ENCODE results near the gene SLC35G3. TPM values are rescaled to one million over a fixed set of nuclear protein-coding genes. Genes with fewer than 3 reads are reported as not detected.

SLC35G3 gene
- total RNA-seq, 1 experiment from 2014 or later, result not detected

GRCh38 chr17:35239823-35240222 lies 45.6 kb upstream of the SLC35G3 start:
- CTCF ChIA-PET, result no interaction called here
- Histone ChIP-seq H3K4me2 (no peak overlapping the region), H2AFZ (no peak overlapping the region), H3K9me2 (ENCODE audit: insufficient read depth) (no peaks in the 10 kb centered on the region), H3K36me3 (ENCODE audit: low read depth) (no peaks in the 10 kb centered on the region), H4K20me1 (ENCODE audit: insufficient read depth) (no peaks in the 10 kb centered on the region), H3K27me3 (ENCODE audit: insufficient read depth, low read depth) (peaks cover 4% of the 10 kb centered on the region; the same call in 1 of the 2 replicates), H3K4me1 (replicated peaks; ENCODE audit: insufficient read depth) (peaks cover 14% of the 10 kb centered on the region), H3F3A (ENCODE audit: insufficient read depth, low read depth) (peaks cover 20% of the 10 kb centered on the region), H3K4me3 (no peak overlapping the region), H3K27ac (no peak overlapping the region), H3K79me2 (ENCODE audit: low read depth) (0 out of 2 replicates have a peak, but pooled peaks cover 5% of the 10 kb centered on the region), H3K9me3 (ENCODE audit: insufficient read depth, low read depth) (no peaks in the 10 kb centered on the region)
- POLR2A ChIA-PET (ENCODE audit: unreplicated experiment), result interaction anchor here (0.6 kb wide), 1 partner anchor 203 kb away, joined by 5 read pairs; no protein-coding TSS in a partner anchor
- intact Hi-C loops (cut with micrococcal nuclease; ENCODE audit: unreplicated experiment), result loop anchor here (5.0 kb wide), 3 partner anchors 98 to 207 kb away; partner anchors contain the start of genes NLE1 and SLFN13
- no TSS peak for BruUV-seq (replicated peaks)
- DNase-seq, result no peak
- no peak for TF ChIP-seq EZH2 (IDR thresholded peaks at IDR 0.05; ENCODE audit: low read depth)
- TF ChIP-seq CTCF (conservative IDR thresholded peaks at IDR 0.05), result no peak

GRCh38 chr17:35238821-35239220 lies 44.6 kb upstream of the SLC35G3 start:
- ChIA-PET CTCF (no interaction called here), POLR2A (ENCODE audit: unreplicated experiment) (no interaction called here)
- intact Hi-C loops (cut with micrococcal nuclease; ENCODE audit: unreplicated experiment), result no loop called here
- no peaks in the 10 kb centered on the region for H3K9me3 ChIP-seq (ENCODE audit: insufficient read depth, low read depth)
- H3K9me2 ChIP-seq (ENCODE audit: insufficient read depth), result no peaks in the 10 kb centered on the region
- H3K4me3 ChIP-seq, result no peak overlapping the region
- H2AFZ ChIP-seq, result no peak overlapping the region
- H3K79me2 ChIP-seq (ENCODE audit: low read depth), result 0 out of 2 replicates have a peak, but pooled peaks cover 5% of the 10 kb centered on the region
- H4K20me1 ChIP-seq (ENCODE audit: insufficient read depth), result no peaks in the 10 kb centered on the region
- TF ChIP-seq CTCF (conservative IDR thresholded peaks at IDR 0.05), result no peak
- TF ChIP-seq EZH2 (IDR thresholded peaks at IDR 0.05; ENCODE audit: low read depth), result no peak
- H3K27me3 ChIP-seq (ENCODE audit: insufficient read depth, low read depth), result peaks cover 4% of the 10 kb centered on the region; the same call in 1 of the 2 replicates
- DNase-seq, result no peak
- H3K36me3 ChIP-seq (ENCODE audit: low read depth), result no peaks in the 10 kb centered on the region
- no peak overlapping the region for H3K27ac ChIP-seq
- peaks cover 13% of the 10 kb centered on the region for H3F3A ChIP-seq (ENCODE audit: insufficient read depth, low read depth)
- BruUV-seq (replicated peaks), result no TSS peak
- H3K4me2 ChIP-seq, result no peak overlapping the region
- peaks cover 5% of the 10 kb centered on the region for H3K4me1 ChIP-seq (replicated peaks; ENCODE audit: insufficient read depth)

DNA sequence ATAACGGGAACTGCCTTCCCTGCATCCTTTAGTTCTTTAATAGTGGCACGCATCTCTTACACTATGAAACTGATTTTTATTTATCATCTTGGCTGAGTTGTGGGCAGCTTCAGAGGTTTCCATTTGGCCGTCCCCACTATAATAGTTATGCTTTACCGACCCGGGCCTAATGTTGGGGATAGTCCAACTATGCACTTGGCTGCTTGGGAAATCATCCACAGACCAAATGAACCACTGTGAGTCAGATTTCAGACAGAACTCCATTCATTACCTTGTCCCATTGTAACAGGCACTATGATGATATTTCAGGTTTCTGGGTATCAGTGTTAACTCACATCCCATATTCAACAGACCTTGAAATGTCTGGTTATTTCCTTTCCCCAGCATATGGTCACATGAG lies 42.6 kb upstream of the SLC35G3 start:
- Histone ChIP-seq H4K20me1 (ENCODE audit: insufficient read depth) (no peaks in the 10 kb centered on the region), H3K4me2 (no peak overlapping the region), H2AFZ (no peak overlapping the region), H3K9me2 (ENCODE audit: insufficient read depth) (no peaks in the 10 kb centered on the region), H3K79me2 (ENCODE audit: low read depth) (0 out of 2 replicates have a peak, but pooled peaks cover 2% of the 10 kb centered on the region), H3K4me3 (no peak overlapping the region), H3K36me3 (ENCODE audit: low read depth) (no peaks in the 10 kb centered on the region), H3F3A (ENCODE audit: insufficient read depth, low read depth) (peaks cover 2% of the 10 kb centered on the region; the same call in 1 of the 2 replicates), H3K4me1 (replicated peaks; ENCODE audit: insufficient read depth) (no peaks in the 10 kb centered on the region; the same call in 1 of the 2 replicates), H3K27me3 (ENCODE audit: insufficient read depth, low read depth) (peaks cover 4% of the 10 kb centered on the region), H3K9me3 (ENCODE audit: insufficient read depth, low read depth) (no peaks in the 10 kb centered on the region), H3K27ac (no peak overlapping the region)
- intact Hi-C loops (cut with micrococcal nuclease; ENCODE audit: unreplicated experiment), result no loop called here
- ChIA-PET POLR2A (ENCODE audit: unreplicated experiment) (no interaction called here), CTCF (no interaction called here)
- no peak for TF ChIP-seq CTCF (conservative IDR thresholded peaks at IDR 0.05)
- no peak for TF ChIP-seq EZH2 (IDR thresholded peaks at IDR 0.05; ENCODE audit: low read depth)
- BruUV-seq (replicated peaks), result no TSS peak
- DNase-seq, result no peak

All from PC-9 (cell line).